Osteocyte (in vitro differentiated cells): ENCODE results near the gene PCYOX1L. TPM values are rescaled to one million over a fixed set of nuclear protein-coding genes. Genes with fewer than 3 reads are reported as not detected.

Source experiments
- DNase-seq: peaks from one replicate; pipeline ENCODE4 v3.0.0; 2021; ENCODE audit warnings: mixed read lengths; ENCODE audit not compliant: unreplicated experiment; ENCODE audit errors: extremely low spot score
- H3K27ac Mint-ChIP-seq: one replicate; pipeline ENCODE4 v1.8.0; 2021; ENCODE audit warnings: mild to moderate bottlenecking, mixed read lengths; ENCODE audit not compliant: unreplicated experiment
- H3K27me3 Mint-ChIP-seq: one replicate; pipeline ENCODE4 v1.8.0; 2021; ENCODE audit warnings: mixed read lengths; ENCODE audit not compliant: unreplicated experiment
- H3K36me3 Mint-ChIP-seq: one replicate; pipeline ENCODE4 v1.8.0; 2021; ENCODE audit warnings: mixed read lengths; ENCODE audit not compliant: unreplicated experiment
- H3K4me1 Mint-ChIP-seq: one replicate; pipeline ENCODE4 v1.8.0; 2021; ENCODE audit warnings: mixed read lengths; ENCODE audit not compliant: unreplicated experiment
- H3K4me3 Mint-ChIP-seq: one replicate; pipeline ENCODE4 v1.8.0; 2021; ENCODE audit warnings: mild to moderate bottlenecking, moderate library complexity, mixed read lengths; ENCODE audit not compliant: unreplicated experiment
- H3K9me3 Mint-ChIP-seq: one replicate; pipeline ENCODE4 v1.8.0; 2021; ENCODE audit warnings: mixed read lengths; ENCODE audit not compliant: unreplicated experiment
- CTCF ChIP-seq: fragments of 200-600 bp; sonication (generic); IDR thresholded peaks from 2 replicates; pipeline ENCODE4 v1.5.0; 2021; ENCODE audit warnings: antibody characterized with exemption, mild to moderate bottlenecking, moderate library complexity
- total RNA-seq: library from RNA; stranded (reverse); gene quantifications from 2 replicates; pipeline ENCODE4 v1.2.1, GENCODE V29; 2021

The PCYOX1L gene
- total RNA-seq, 1 donor from 2014 or later = 7.7 TPM

- Mint-ChIP-seq H3K36me3 (no peaks in the 10 kb centered on the region), H3K27ac (peak overlapping the region; percentile 93), H3K27me3 (no peaks in the 10 kb centered on the region), H3K4me1 (peaks cover 48% of the 10 kb centered on the region), H3K9me3 (no peaks in the 10 kb centered on the region), H3K4me3 (no peak overlapping the region)
- TF ChIP-seq CTCF = no peak
- DNase-seq = peak; percentile 92
These were observed 37.0 kb upstream of the PCYOX1L start for GRCh38 chr5:149320791-149321330.

GRCh38 chr5:149322518-149322917, 35.3 kb upstream of the PCYOX1L start:
- no peaks in the 10 kb centered on the region for H3K9me3 Mint-ChIP-seq
- no peaks in the 10 kb centered on the region for H3K36me3 Mint-ChIP-seq
- H3K27ac Mint-ChIP-seq = no peak overlapping the region
- DNase-seq = no peak
- no peak overlapping the region for H3K4me3 Mint-ChIP-seq
- TF ChIP-seq CTCF = no peak
- no peaks in the 10 kb centered on the region for H3K27me3 Mint-ChIP-seq
- H3K4me1 Mint-ChIP-seq = peaks cover 50% of the 10 kb centered on the region

- H3K4me1 Mint-ChIP-seq = peaks cover 50% of the 10 kb centered on the region
- H3K4me3 Mint-ChIP-seq = no peak overlapping the region
- no peaks in the 10 kb centered on the region for H3K27me3 Mint-ChIP-seq
- no peak for DNase-seq
- TF ChIP-seq CTCF = no peak
- peak overlapping the region; percentile 87 for H3K27ac Mint-ChIP-seq
- H3K9me3 Mint-ChIP-seq = no peaks in the 10 kb centered on the region
- no peaks in the 10 kb centered on the region for H3K36me3 Mint-ChIP-seq
These were observed 34.6 kb upstream of the PCYOX1L start for GRCh38 chr5:149323210-149323609.

- Mint-ChIP-seq H3K36me3 (no peaks in the 10 kb centered on the region), H3K9me3 (no peaks in the 10 kb centered on the region), H3K27me3 (no peaks in the 10 kb centered on the region), H3K27ac (peak overlapping the region; percentile 87), H3K4me1 (peaks cover 50% of the 10 kb centered on the region), H3K4me3 (no peak overlapping the region)
- no peak for DNase-seq
- no peak for TF ChIP-seq CTCF
These were observed 34.1 kb upstream of the PCYOX1L start for GRCh38 chr5:149323621-149324205.

- no peaks in the 10 kb centered on the region for H3K36me3 Mint-ChIP-seq
- H3K4me3 Mint-ChIP-seq = no peak overlapping the region
- no peaks in the 10 kb centered on the region for H3K9me3 Mint-ChIP-seq
- H3K27ac Mint-ChIP-seq = peak overlapping the region; percentile 87
- no peaks in the 10 kb centered on the region for H3K27me3 Mint-ChIP-seq
- H3K4me1 Mint-ChIP-seq = peaks cover 50% of the 10 kb centered on the region
- no peak for DNase-seq
- TF ChIP-seq CTCF = no peak
These were observed 33.2 kb upstream of the PCYOX1L start for GRCh38 chr5:149324641-149325040.
